Measurements from ENCODE around the gene NAB1. TPM values are rescaled to one million over a fixed set of nuclear protein-coding genes. Genes with fewer than 3 reads are reported as not detected.
"Not testable (repeated sequence)": the region's sequence is repeated elsewhere in the genome, so short reads cannot be mapped to it uniquely, and the experiment has no call there.

The NAB1 gene
- polyA plus RNA-seq, 1 experiment = 14.1 TPM

- CTCF ChIA-PET = interaction anchor here (1.1 to 1.5 kb wide), 2 partner anchors 10 to 389 kb away, joined by 3 to 5 read pairs; no protein-coding TSS in a partner anchor
- no peak for TF ChIP-seq CTCF (IDR thresholded peaks at IDR 0.05; ENCODE audit: insufficient read depth, low read depth, low read length)
- POLR2A ChIA-PET = no interaction called here
- no peaks in the 10 kb centered on the region for H3K36me3 ChIP-seq (ENCODE audit: control insufficient read depth, insufficient read depth, low read length)
- no peaks in the 10 kb centered on the region for H3K27me3 ChIP-seq (ENCODE audit: control insufficient read depth, insufficient read depth, low read length)
- no peak for DNase-seq (ENCODE audit: low read depth)
- no peak overlapping the region for H3K4me3 ChIP-seq (ENCODE audit: low read depth, low read length)
Observed at GRCh38 chr2:190607014-190607597, 41.8 kb upstream of the NAB1 start.

- no peak for DNase-seq (ENCODE audit: low read depth)
- POLR2A ChIA-PET = no interaction called here
Observed at GRCh38 chr2:190607657-190608357, 41.1 kb upstream of the NAB1 start.

GRCh38 chr2:190608863-190609262 lies 40.0 kb upstream of the NAB1 start:
- DNase-seq (ENCODE audit: low read depth); H3K4me3 ChIP-seq (ENCODE audit: low read depth, low read length); POLR2A ChIA-PET; H3K27me3 ChIP-seq (ENCODE audit: control insufficient read depth, insufficient read depth, low read length); H3K36me3 ChIP-seq (ENCODE audit: control insufficient read depth, insufficient read depth, low read length): not testable (repeated sequence)
- CTCF ChIA-PET = interaction anchor here (1.0 to 1.5 kb wide), 2 partner anchors 8 to 20 kb away, joined by 3 to 5 read pairs; no protein-coding TSS in a partner anchor

More at GRCh38 chr2:190607657-190608357, 41.1 kb upstream of the NAB1 start:
- no peaks in the 10 kb centered on the region for H3K36me3 ChIP-seq (ENCODE audit: control insufficient read depth, insufficient read depth, low read length)
- H3K4me3 ChIP-seq (ENCODE audit: low read depth, low read length) = no peak overlapping the region
- H3K27me3 ChIP-seq (ENCODE audit: control insufficient read depth, insufficient read depth, low read length) = no peaks in the 10 kb centered on the region
- TF ChIP-seq CTCF (IDR thresholded peaks at IDR 0.05; ENCODE audit: insufficient read depth, low read depth, low read length) = no peak
- CTCF ChIA-PET = interaction anchor here (1.0 to 1.5 kb wide), 3 partner anchors 9 to 388 kb away, joined by 3 to 5 read pairs (median 3); no protein-coding TSS in a partner anchor

- POLR2A ChIA-PET; DNase-seq (ENCODE audit: low read depth); H3K4me3 ChIP-seq (ENCODE audit: low read depth, low read length); H3K36me3 ChIP-seq (ENCODE audit: control insufficient read depth, insufficient read depth, low read length); CTCF ChIA-PET; H3K27me3 ChIP-seq (ENCODE audit: control insufficient read depth, insufficient read depth, low read length): not testable (repeated sequence)
Observed at GRCh38 chr2:190609397-190609796, 39.5 kb upstream of the NAB1 start.

- POLR2A ChIA-PET; DNase-seq (ENCODE audit: low read depth); H3K36me3 ChIP-seq (ENCODE audit: control insufficient read depth, insufficient read depth, low read length); H3K4me3 ChIP-seq (ENCODE audit: low read depth, low read length); CTCF ChIA-PET; H3K27me3 ChIP-seq (ENCODE audit: control insufficient read depth, insufficient read depth, low read length): not testable (repeated sequence)
Observed at GRCh38 chr2:190610528-190610927, 38.4 kb upstream of the NAB1 start.

GRCh38 chr2:190615555-190616200 lies 33.2 kb upstream of the NAB1 start:
- Histone ChIP-seq H3K4me3 (ENCODE audit: low read depth, low read length) (no peak overlapping the region), H3K27me3 (ENCODE audit: control insufficient read depth, insufficient read depth, low read length) (no peaks in the 10 kb centered on the region), H3K36me3 (ENCODE audit: control insufficient read depth, insufficient read depth, low read length) (no peaks in the 10 kb centered on the region)
- ChIA-PET POLR2A (no interaction called here), CTCF (interaction anchor here (0.5 kb wide), 1 partner anchor 79 kb away, joined by 4 read pairs; no protein-coding TSS in a partner anchor)
- no peak for TF ChIP-seq CTCF (IDR thresholded peaks at IDR 0.05; ENCODE audit: insufficient read depth, low read depth, low read length)
- DNase-seq (ENCODE audit: low read depth) = no peak
